Measurements from ENCODE around the gene CHRNE. TPM values are rescaled to one million over a fixed set of nuclear protein-coding genes. Genes with fewer than 3 reads are reported as not detected.

The CHRNE gene
- total RNA-seq, 1 experiment from 2014 or later, result 0.31 TPM

GRCh38 chr17:4886830-4887229 is 16.1 kb downstream of the CHRNE start:
- no peak overlapping the region for H2AFZ ChIP-seq (ENCODE audit: low read length)
- H3K9me3 ChIP-seq (ENCODE audit: control insufficient read depth, low read depth, low read length), result no peaks in the 10 kb centered on the region
- no peak overlapping the region for H3K14ac ChIP-seq (ENCODE audit: insufficient read depth, low read length)
- H3K4ac ChIP-seq (ENCODE audit: low read depth, low read length), result no peak overlapping the region
- no peak overlapping the region for H4K5ac ChIP-seq (ENCODE audit: insufficient read length, low read depth, low read length)
- H2BK120ac ChIP-seq (ENCODE audit: low read depth, low read length, poor library complexity, severe bottlenecking), result no peak overlapping the region
- H3K4me1 ChIP-seq (ENCODE audit: insufficient read depth, low read length), result no peaks in the 10 kb centered on the region
- no peak for TF ChIP-seq CTCF (conservative IDR thresholded peaks at IDR 0.05)
- no peak overlapping the region for H2BK15ac ChIP-seq (ENCODE audit: low read depth, low read length)
- H3K9me3 Mint-ChIP-seq, result no peaks in the 10 kb centered on the region
- H2BK20ac ChIP-seq (ENCODE audit: low read depth, low read length, poor library complexity, severe bottlenecking), result no peak overlapping the region
- H3K27ac Mint-ChIP-seq, result peak overlapping the region in 2 of 3 experiments; percentile 49 to 77; a peak in 4 of 7 replicates
- no peaks in the 10 kb centered on the region for H3K79me2 ChIP-seq (ENCODE audit: insufficient read depth, low read length)
- no peaks in the 10 kb centered on the region for H4K20me1 ChIP-seq (ENCODE audit: control insufficient read depth, insufficient read depth, insufficient read length)
- H3K4me3 Mint-ChIP-seq, result no peak overlapping the region
- no peaks in the 10 kb centered on the region for H3K27me3 Mint-ChIP-seq (ENCODE audit: low read depth)
- H3K56ac ChIP-seq (ENCODE audit: insufficient read length, low read depth, low read length), result no peak overlapping the region
- no peak for DNase-seq
- H3T11ph ChIP-seq (ENCODE audit: low read length), result no peak overlapping the region
- no peak overlapping the region for H3K4me2 ChIP-seq (ENCODE audit: insufficient read depth, insufficient read length, low read length)
- no peak overlapping the region for H2BK5ac ChIP-seq (ENCODE audit: insufficient read length, low read length)
- H2BK12ac ChIP-seq (ENCODE audit: insufficient read length, low read depth, low read length), result no peak overlapping the region
- no peak overlapping the region for H3K23ac ChIP-seq (ENCODE audit: insufficient read length, low read depth, low read length)
- H3K36me3 Mint-ChIP-seq (ENCODE audit: insufficient read depth in 1 of 3, low read depth in 3 of 3), result peaks cover 20 to 68% (median 61%) of the 10 kb centered on the region in 3 experiments; a peak in 6 of 7 replicates
- peaks cover under 1 to 8% of the 10 kb centered on the region in 2 experiments; a peak in 3 of 4 replicates for H3K4me1 Mint-ChIP-seq
- no peak overlapping the region for H3K18ac ChIP-seq (ENCODE audit: insufficient read length, low read depth, low read length)
- no peaks in the 10 kb centered on the region for H3K79me1 ChIP-seq (ENCODE audit: insufficient read depth, low read depth, low read length, poor library complexity, severe bottlenecking)
- H3K27ac ChIP-seq (ENCODE audit: insufficient read length, low read depth, low read length), result no peak overlapping the region
- H3K9ac ChIP-seq (ENCODE audit: extremely low read depth, insufficient read length, low read length), result no peak overlapping the region
- H3K27me3 ChIP-seq (ENCODE audit: insufficient read depth, low read length), result no peaks in the 10 kb centered on the region
- no peak overlapping the region for H2AK5ac ChIP-seq (ENCODE audit: insufficient read length, low read length)
- no peak overlapping the region for H4K91ac ChIP-seq (ENCODE audit: insufficient read length, low read depth, low read length)
- H3K23me2 ChIP-seq (ENCODE audit: insufficient read length, low read depth, low read length, poor library complexity, severe bottlenecking), result no peaks in the 10 kb centered on the region
- H4K8ac ChIP-seq (replicated peaks; ENCODE audit: insufficient read length, low read depth, low read length), result no peak overlapping the region
- WGBS (ENCODE audit: extremely low coverage, insufficient read length, low lambda C conversion rate), result no CpG with 5 or more reads among the region's 12 CpGs

All from H9 (cell line).